D721Med (cell line): ENCODE data around the gene UBXN4.

Experiments used
- DNase-seq: peaks from one replicate; pipeline ENCODE4 v3.0.0; 2011; ENCODE audit warnings: low spot score; ENCODE audit not compliant: insufficient read length
- FAIRE-seq: peaks from 2 replicates; lab custom pipeline; 2011; peaks lifted over from hg19 to GRCh38; lab: Jason Lieb, UNC
- TF ChIP-seq, protein P1 (sequence below): IDR thresholded peaks from 2 replicates; pipeline ENCODE4 v1.5.1; 2012; ENCODE audit warnings: mild to moderate bottlenecking, control low read depth; ENCODE audit not compliant: insufficient read depth; ENCODE audit errors: missing control alignments

Gene UBXN4

GRCh38 chr2:135762022-135762421, 20.4 kb downstream of the UBXN4 start:
- TF ChIP-seq, protein P1, sequence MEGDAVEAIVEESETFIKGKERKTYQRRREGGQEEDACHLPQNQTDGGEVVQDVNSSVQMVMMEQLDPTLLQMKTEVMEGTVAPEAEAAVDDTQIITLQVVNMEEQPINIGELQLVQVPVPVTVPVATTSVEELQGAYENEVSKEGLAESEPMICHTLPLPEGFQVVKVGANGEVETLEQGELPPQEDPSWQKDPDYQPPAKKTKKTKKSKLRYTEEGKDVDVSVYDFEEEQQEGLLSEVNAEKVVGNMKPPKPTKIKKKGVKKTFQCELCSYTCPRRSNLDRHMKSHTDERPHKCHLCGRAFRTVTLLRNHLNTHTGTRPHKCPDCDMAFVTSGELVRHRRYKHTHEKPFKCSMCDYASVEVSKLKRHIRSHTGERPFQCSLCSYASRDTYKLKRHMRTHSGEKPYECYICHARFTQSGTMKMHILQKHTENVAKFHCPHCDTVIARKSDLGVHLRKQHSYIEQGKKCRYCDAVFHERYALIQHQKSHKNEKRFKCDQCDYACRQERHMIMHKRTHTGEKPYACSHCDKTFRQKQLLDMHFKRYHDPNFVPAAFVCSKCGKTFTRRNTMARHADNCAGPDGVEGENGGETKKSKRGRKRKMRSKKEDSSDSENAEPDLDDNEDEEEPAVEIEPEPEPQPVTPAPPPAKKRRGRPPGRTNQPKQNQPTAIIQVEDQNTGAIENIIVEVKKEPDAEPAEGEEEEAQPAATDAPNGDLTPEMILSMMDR: no peak
- DNase-seq (no peak), FAIRE-seq (peak; percentile 99)

DNA sequence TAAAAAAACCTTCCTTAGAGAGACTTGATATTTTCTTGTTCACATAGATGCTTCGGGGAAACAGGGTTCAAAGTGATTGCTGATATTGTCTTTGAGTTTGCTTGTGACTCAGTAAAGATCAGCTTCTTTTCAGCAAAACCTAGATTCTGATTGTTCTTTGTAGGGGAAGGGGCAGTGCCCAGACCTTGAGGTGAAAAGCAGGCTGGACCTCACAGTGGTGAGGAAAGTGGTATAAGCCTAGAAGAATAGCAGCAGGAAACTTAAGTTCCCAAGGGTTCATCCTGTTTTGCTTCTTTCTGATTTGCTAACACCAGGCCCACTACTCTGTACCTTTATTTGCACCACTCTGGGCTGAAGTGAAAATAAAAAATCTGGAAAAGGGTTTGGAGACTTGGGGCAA, 20.9 kb downstream of the UBXN4 start:
- TF ChIP-seq, protein P1: no peak
- FAIRE-seq (no peak), DNase-seq (no peak)

- no peak for DNase-seq
- FAIRE-seq: no peak
- TF ChIP-seq, protein P1: no peak
These were observed 27.2 kb downstream of the UBXN4 start for GRCh38 chr2:135768863-135769262.

- TF ChIP-seq, protein P1: no peak
- DNase-seq (no peak), FAIRE-seq (no peak)
These were observed 31.7 kb downstream of the UBXN4 start for GRCh38 chr2:135773319-135773718.

DNA sequence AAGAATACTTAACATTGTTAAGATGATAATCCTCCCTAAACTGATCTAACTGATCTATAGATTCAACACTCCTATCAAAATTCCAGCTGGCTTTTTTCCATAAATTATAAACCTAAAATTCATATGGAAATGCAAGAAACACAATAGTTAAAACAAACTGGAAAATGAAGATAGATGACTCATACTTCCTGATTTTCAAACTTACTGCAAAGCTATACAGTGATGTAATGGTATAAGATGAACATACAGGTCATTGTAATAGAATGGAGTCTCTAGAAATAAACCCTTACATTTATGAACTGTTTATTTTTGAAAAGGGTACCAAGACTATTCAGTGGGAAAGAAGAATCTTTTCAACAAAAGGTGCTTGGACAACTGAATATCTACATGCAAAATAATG, 32.3 kb downstream of the UBXN4 start:
- DNase-seq (no peak), FAIRE-seq (peak; percentile 51)
- TF ChIP-seq, protein P1: no peak

GRCh38 chr2:135775420-135775819, 33.8 kb downstream of the UBXN4 start:
- DNase-seq (no peak), FAIRE-seq (peak; percentile 6)
- TF ChIP-seq, protein P1: no peak

- DNase-seq (no peak), FAIRE-seq (no peak)
- TF ChIP-seq, protein P1: no peak
These were observed 34.7 kb downstream of the UBXN4 start for GRCh38 chr2:135776367-135776766.
